Measurements from ENCODE around the gene RACK1. TPM values are rescaled to one million over a fixed set of nuclear protein-coding genes. Genes with fewer than 3 reads are reported as not detected.

Gene RACK1
- total RNA-seq, 6 experiments from 2014 or later: 1,737 to 2,012 (median 1,885) TPM

DNA sequence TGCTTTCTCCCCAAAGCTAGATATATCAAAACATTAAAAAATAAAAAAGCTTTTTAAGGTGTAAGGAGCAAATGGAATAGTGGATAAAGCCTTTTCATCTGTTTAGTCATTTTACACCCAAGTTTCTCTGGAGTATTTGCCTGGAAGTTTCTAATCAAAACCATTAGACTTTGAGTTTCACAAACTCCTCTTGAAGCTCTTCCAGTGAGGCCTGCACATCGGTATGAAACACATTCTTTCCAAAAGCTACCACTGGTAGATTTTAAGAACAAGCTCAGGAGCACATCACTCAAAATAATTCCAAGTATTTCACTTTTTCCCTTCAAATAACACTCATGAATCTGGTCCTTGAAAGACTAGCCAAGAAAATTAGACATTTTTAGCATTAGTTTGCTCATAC, 11.6 kb upstream of the RACK1 start:
- Mint-ChIP-seq H3K27ac (no peak overlapping the region), H3K9me3 (no peaks in the 10 kb centered on the region), H3K36me3 (ENCODE audit: low read depth) (peaks cover 42% of the 10 kb centered on the region), H3K4me3 (no peak overlapping the region), H3K4me1 (ENCODE audit: low read depth) (peaks cover 74% of the 10 kb centered on the region), H3K27me3 (ENCODE audit: insufficient read depth) (no peaks in the 10 kb centered on the region; the same call in none of the 2 replicates)
- DNase-seq: no peak
- TF ChIP-seq, protein P1, sequence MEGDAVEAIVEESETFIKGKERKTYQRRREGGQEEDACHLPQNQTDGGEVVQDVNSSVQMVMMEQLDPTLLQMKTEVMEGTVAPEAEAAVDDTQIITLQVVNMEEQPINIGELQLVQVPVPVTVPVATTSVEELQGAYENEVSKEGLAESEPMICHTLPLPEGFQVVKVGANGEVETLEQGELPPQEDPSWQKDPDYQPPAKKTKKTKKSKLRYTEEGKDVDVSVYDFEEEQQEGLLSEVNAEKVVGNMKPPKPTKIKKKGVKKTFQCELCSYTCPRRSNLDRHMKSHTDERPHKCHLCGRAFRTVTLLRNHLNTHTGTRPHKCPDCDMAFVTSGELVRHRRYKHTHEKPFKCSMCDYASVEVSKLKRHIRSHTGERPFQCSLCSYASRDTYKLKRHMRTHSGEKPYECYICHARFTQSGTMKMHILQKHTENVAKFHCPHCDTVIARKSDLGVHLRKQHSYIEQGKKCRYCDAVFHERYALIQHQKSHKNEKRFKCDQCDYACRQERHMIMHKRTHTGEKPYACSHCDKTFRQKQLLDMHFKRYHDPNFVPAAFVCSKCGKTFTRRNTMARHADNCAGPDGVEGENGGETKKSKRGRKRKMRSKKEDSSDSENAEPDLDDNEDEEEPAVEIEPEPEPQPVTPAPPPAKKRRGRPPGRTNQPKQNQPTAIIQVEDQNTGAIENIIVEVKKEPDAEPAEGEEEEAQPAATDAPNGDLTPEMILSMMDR (IDR thresholded peaks at IDR 0.05): no peak

- no peak for DNase-seq
- H3K27me3 Mint-ChIP-seq (ENCODE audit: insufficient read depth): no peaks in the 10 kb centered on the region
- TF ChIP-seq, protein P1 (IDR thresholded peaks at IDR 0.05): no peak; the same call in 1 of the 2 replicates
- no peaks in the 10 kb centered on the region for H3K9me3 Mint-ChIP-seq
- H3K36me3 Mint-ChIP-seq (ENCODE audit: low read depth): peaks cover 31% of the 10 kb centered on the region
- peak overlapping the region; percentile 99 for H3K4me3 Mint-ChIP-seq
- H3K4me1 Mint-ChIP-seq (ENCODE audit: low read depth): peaks cover 61% of the 10 kb centered on the region
- H3K27ac Mint-ChIP-seq: peak overlapping the region; percentile 99
These were observed 4.6 kb upstream of the RACK1 start for GRCh38 chr5:181248277-181248676.

GRCh38 chr5:181246276-181247049, 2.8 kb upstream of the RACK1 start:
- DNase-seq: peak; percentile 77

DNA sequence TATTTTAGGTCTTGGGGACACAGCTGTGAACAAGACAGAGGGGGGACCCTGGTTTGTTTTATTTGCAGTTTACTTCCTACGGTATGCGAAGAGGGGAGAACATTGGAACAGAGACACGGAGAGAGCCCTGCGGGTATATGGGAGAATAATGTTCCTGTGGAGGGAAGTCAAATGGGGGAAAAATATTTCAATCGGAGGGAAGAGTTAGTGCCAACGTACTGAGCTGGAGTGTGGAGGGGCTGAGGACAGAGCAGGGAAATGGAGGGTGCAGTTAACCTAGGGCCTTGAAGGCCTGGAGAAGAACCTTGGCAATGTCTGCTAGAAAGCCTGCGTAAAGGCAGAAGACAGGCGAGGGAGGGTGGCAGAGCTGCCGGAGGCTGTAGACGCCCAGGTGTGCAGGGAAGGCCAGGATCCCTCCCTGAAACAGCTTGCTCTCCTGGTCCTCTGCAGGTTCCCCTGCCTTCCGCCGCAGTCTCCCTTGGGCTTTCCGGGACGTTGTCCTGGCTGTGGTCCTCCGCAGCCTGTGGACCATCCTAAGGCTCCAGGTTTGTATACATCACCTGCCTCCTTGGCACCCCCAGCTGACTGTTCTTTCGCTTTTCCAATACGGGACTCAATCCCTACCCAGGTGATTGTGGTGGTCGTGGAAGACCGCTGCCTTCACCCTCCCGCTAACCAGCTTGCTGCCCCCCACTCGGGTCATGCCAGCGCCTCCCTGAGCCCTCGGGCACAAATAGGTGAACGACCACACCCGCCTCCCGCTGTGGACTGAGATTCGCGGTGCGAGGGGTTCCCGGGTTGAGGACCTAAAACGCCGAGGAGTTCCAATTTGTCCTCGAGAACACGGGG, 1.9 kb upstream of the RACK1 start:
- Mint-ChIP-seq H3K36me3 (ENCODE audit: low read depth) (peaks cover 45% of the 10 kb centered on the region), H3K4me3 (peak overlapping the region; percentile 99), H3K27ac (peak overlapping the region; percentile 99), H3K27me3 (ENCODE audit: insufficient read depth) (peaks cover 11% of the 10 kb centered on the region), H3K9me3 (no peaks in the 10 kb centered on the region), H3K4me1 (ENCODE audit: low read depth) (peaks cover 60% of the 10 kb centered on the region)
- no peak for DNase-seq
- TF ChIP-seq, protein P1 (IDR thresholded peaks at IDR 0.05): no peak

More at GRCh38 chr5:181246276-181247049, 2.8 kb upstream of the RACK1 start:
- H3K4me1 Mint-ChIP-seq (ENCODE audit: low read depth): peaks cover 63% of the 10 kb centered on the region
- peak overlapping the region; percentile 99 for H3K4me3 Mint-ChIP-seq
- TF ChIP-seq, protein P1 (IDR thresholded peaks at IDR 0.05): no peak; the same call in 1 of the 2 replicates
- H3K27me3 Mint-ChIP-seq (ENCODE audit: insufficient read depth): peaks cover 11% of the 10 kb centered on the region
- H3K27ac Mint-ChIP-seq: peak overlapping the region; percentile 99
- no peaks in the 10 kb centered on the region for H3K9me3 Mint-ChIP-seq
- H3K36me3 Mint-ChIP-seq (ENCODE audit: low read depth): peaks cover 43% of the 10 kb centered on the region

DNA sequence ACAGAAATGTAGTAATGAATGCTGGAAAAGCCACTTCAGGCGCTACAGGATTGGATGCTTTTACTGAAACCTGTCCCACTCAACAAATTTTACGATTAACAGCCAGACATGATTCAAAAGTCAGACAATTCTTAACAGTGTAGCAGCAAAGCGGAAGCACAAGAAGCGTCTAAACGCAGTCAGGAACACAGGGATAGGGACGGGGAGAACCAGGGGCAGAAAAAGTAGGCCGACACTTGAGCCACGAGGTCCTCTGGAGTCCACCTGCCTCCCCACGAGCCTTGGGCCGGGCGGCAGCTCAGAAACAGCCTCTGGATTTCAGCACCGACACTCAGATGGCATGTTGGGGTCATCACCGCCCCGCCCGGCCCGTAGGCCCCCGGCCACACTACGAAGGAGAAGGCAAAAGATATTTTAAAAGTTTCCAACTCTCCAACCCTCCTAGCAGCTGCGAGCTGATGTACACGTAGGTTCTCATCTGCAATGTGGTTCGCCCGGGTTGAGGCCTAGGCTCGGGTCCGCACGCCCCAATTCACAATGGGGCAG, 615 bp downstream of the RACK1 start:
- Mint-ChIP-seq H3K27me3 (ENCODE audit: insufficient read depth) (peaks cover 11% of the 10 kb centered on the region), H3K4me1 (ENCODE audit: low read depth) (peaks cover 47% of the 10 kb centered on the region), H3K9me3 (no peaks in the 10 kb centered on the region), H3K36me3 (ENCODE audit: low read depth) (peaks cover 47% of the 10 kb centered on the region), H3K4me3 (peak overlapping the region; percentile 99), H3K27ac (peak overlapping the region; percentile 99)
- no peak for DNase-seq
- TF ChIP-seq, protein P1 (IDR thresholded peaks at IDR 0.05): no peak

Data from HFFc6 (cell line).